ENCODE data around the gene RNF166. TPM values are rescaled to one million over a fixed set of nuclear protein-coding genes. Genes with fewer than 3 reads are reported as not detected.

The RNF166 gene
- polyA plus RNA-seq, 3 donors = 99.3 to 255 (median 120) TPM

- DNase-seq = no peak
- Histone ChIP-seq H3K4me2 (replicated peaks; ENCODE audit: extremely low read depth, low read length, poor library complexity, severe bottlenecking) (peak overlapping the region; percentile 83), H2AFZ (ENCODE audit: insufficient read depth, low read depth, low read length, poor library complexity, severe bottlenecking) (no peak overlapping the region), H3K9ac (ENCODE audit: insufficient read depth, low read length, poor library complexity, severe bottlenecking) (peak overlapping the region; percentile 56), H4K20me1 (ENCODE audit: insufficient read depth, low read length) (peaks cover 66% of the 10 kb centered on the region), H3K4me3 (replicated peaks in 1 of 3; ENCODE audit: low read depth in 2 of 3, low read length in 3 of 3) (peak overlapping the region; percentile 2 to 93 (median 40)), H3K9me3 (replicated peaks in 1 of 2; ENCODE audit: control insufficient read depth in 1 of 2, insufficient read depth in 1 of 2, low read length in 2 of 2) (no peaks in the 10 kb centered on the region), H3K27ac (ENCODE audit: low read depth in 1 of 2, low read length in 2 of 2) (peak overlapping the region; percentile 83 to 88), H3K4me1 (ENCODE audit: control insufficient read depth in 1 of 2, insufficient read depth in 2 of 2, low read length in 2 of 2) (peaks cover 62 to 65% of the 10 kb centered on the region in 2 donors), H3K36me3 (replicated peaks in 1 of 2; ENCODE audit: control insufficient read depth in 1 of 2, insufficient read depth in 2 of 2, low read length in 2 of 2) (peaks cover 52 to 53% of the 10 kb centered on the region in 2 donors), H3K27me3 (ENCODE audit: control insufficient read depth in 2 of 2, insufficient read depth in 2 of 2, low read length in 2 of 2) (no peaks in the 10 kb centered on the region), H3K79me2 (ENCODE audit: insufficient read depth, low read length) (peaks cover 78% of the 10 kb centered on the region)
- H3K27ac Mint-ChIP-seq = peak overlapping the region; percentile 89 to 98 (median 94)
- peaks cover 0 to 4% (median 2%) of the 10 kb centered on the region in 3 donors for H3K27me3 Mint-ChIP-seq (ENCODE audit: low read depth in 3 of 3)
- no peak for TF ChIP-seq CTCF (IDR thresholded peaks at IDR 0.05)
- H3K4me1 Mint-ChIP-seq = peaks cover 56% of the 10 kb centered on the region
- peak overlapping the region; percentile 65 to 73 for H3K4me3 Mint-ChIP-seq
- intact Hi-C loops (cut with micrococcal nuclease) = loop anchor here (2.0 to 10.0 kb wide), 4 partner anchors 13 to 745 kb away; partner anchors contain the start of genes MVD (in 2 of the 2), BANP (in 1 of the 2) and SNAI3 (in 1 of the 2)
- H3K36me3 Mint-ChIP-seq = peaks cover 51 to 70% of the 10 kb centered on the region in 2 donors
- 22% methylated on average over 14 of the region's 14 CpGs for WGBS (ENCODE audit: insufficient coverage)
- H3K9me3 Mint-ChIP-seq = no peaks in the 10 kb centered on the region
Observed at GRCh38 chr16:88700322-88700635, 5.9 kb downstream of the RNF166 start.

- no peak overlapping the region for H3K27ac ChIP-seq (ENCODE audit: low read depth in 1 of 2, low read length in 2 of 2)
- intact Hi-C loops (cut with micrococcal nuclease) = no loop called here
- Mint-ChIP-seq H3K36me3 (peaks cover 57 to 75% of the 10 kb centered on the region in 2 donors), H3K4me3 (no peak overlapping the region), H3K27me3 (ENCODE audit: low read depth in 3 of 3) (peaks cover 0 to 4% (median 2%) of the 10 kb centered on the region in 3 donors), H3K27ac (peak overlapping the region in 2 of 7 donors; percentile 94 to 95), H3K9me3 (no peaks in the 10 kb centered on the region), H3K4me1 (peaks cover 52% of the 10 kb centered on the region)
- TF ChIP-seq CTCF (IDR thresholded peaks at IDR 0.05) = no peak
- 85% methylated on average over 14 of the region's 16 CpGs for WGBS (ENCODE audit: insufficient coverage)
- no peaks in the 10 kb centered on the region for H3K9me3 ChIP-seq (replicated peaks in 1 of 2; ENCODE audit: control insufficient read depth in 1 of 2, insufficient read depth in 1 of 2, low read length in 2 of 2)
- H2AFZ ChIP-seq (ENCODE audit: insufficient read depth, low read depth, low read length, poor library complexity, severe bottlenecking) = no peak overlapping the region
- peaks cover 51 to 54% of the 10 kb centered on the region in 2 donors for H3K4me1 ChIP-seq (ENCODE audit: control insufficient read depth in 1 of 2, insufficient read depth in 2 of 2, low read length in 2 of 2)
- H3K9ac ChIP-seq (ENCODE audit: insufficient read depth, low read length, poor library complexity, severe bottlenecking) = no peak overlapping the region
- H4K20me1 ChIP-seq (ENCODE audit: insufficient read depth, low read length) = peaks cover 66% of the 10 kb centered on the region
- H3K4me2 ChIP-seq (replicated peaks; ENCODE audit: extremely low read depth, low read length, poor library complexity, severe bottlenecking) = no peak overlapping the region
- no peaks in the 10 kb centered on the region for H3K27me3 ChIP-seq (ENCODE audit: control insufficient read depth in 2 of 2, insufficient read depth in 2 of 2, low read length in 2 of 2)
- DNase-seq = no peak
- H3K79me2 ChIP-seq (ENCODE audit: insufficient read depth, low read length) = peaks cover 67% of the 10 kb centered on the region
- peaks cover 54 to 59% of the 10 kb centered on the region in 2 donors for H3K36me3 ChIP-seq (replicated peaks in 1 of 2; ENCODE audit: control insufficient read depth in 1 of 2, insufficient read depth in 2 of 2, low read length in 2 of 2)
- no peak overlapping the region for H3K4me3 ChIP-seq (replicated peaks in 1 of 3; ENCODE audit: low read depth in 2 of 3, low read length in 3 of 3)
Observed at GRCh38 chr16:88699180-88699579, 7.0 kb downstream of the RNF166 start.

All from CD14-positive monocyte (primary cell).